ENCODE results near the gene EVA1C.

EVA1C gene

GRCh38 chr21:32377506-32377905 is 35.0 kb upstream of the EVA1C start:
- H3K27me3 ChIP-seq (ENCODE audit: control insufficient read depth, insufficient read depth, low read length) = no peaks in the 10 kb centered on the region
- no peak overlapping the region for H3K4me3 ChIP-seq (ENCODE audit: low read depth, low read length)
- no peak overlapping the region for H3K27ac ChIP-seq (ENCODE audit: low read depth, low read length)
- H3K9me3 ChIP-seq (ENCODE audit: control insufficient read depth, insufficient read depth, low read depth, low read length) = no peaks in the 10 kb centered on the region
- no peak overlapping the region for H3K9ac ChIP-seq (ENCODE audit: low read length)
- H3K4me1 ChIP-seq (ENCODE audit: control insufficient read depth, insufficient read depth, low read length) = no peaks in the 10 kb centered on the region
- H3K36me3 ChIP-seq (ENCODE audit: control insufficient read depth, insufficient read depth, low read length) = peaks cover 97% of the 10 kb centered on the region

- no peak overlapping the region for H3K27ac ChIP-seq (ENCODE audit: low read depth, low read length)
- H3K36me3 ChIP-seq (ENCODE audit: control insufficient read depth, insufficient read depth, low read length) = peaks cover 97% of the 10 kb centered on the region
- no peaks in the 10 kb centered on the region for H3K4me1 ChIP-seq (ENCODE audit: control insufficient read depth, insufficient read depth, low read length)
- no peak overlapping the region for H3K4me3 ChIP-seq (ENCODE audit: low read depth, low read length)
- H3K27me3 ChIP-seq (ENCODE audit: control insufficient read depth, insufficient read depth, low read length) = no peaks in the 10 kb centered on the region
- H3K9ac ChIP-seq (ENCODE audit: low read length) = no peak overlapping the region
- H3K9me3 ChIP-seq (ENCODE audit: control insufficient read depth, insufficient read depth, low read depth, low read length) = no peaks in the 10 kb centered on the region
Measured at GRCh38 chr21:32377991-32378390, 34.5 kb upstream of the EVA1C start.

- Histone ChIP-seq H3K36me3 (ENCODE audit: control insufficient read depth, insufficient read depth, low read length) (peaks cover 97% of the 10 kb centered on the region), H3K9ac (ENCODE audit: low read length) (no peak overlapping the region), H3K4me3 (ENCODE audit: low read depth, low read length) (no peak overlapping the region), H3K27me3 (ENCODE audit: control insufficient read depth, insufficient read depth, low read length) (no peaks in the 10 kb centered on the region), H3K27ac (ENCODE audit: low read depth, low read length) (no peak overlapping the region), H3K4me1 (ENCODE audit: control insufficient read depth, insufficient read depth, low read length) (no peaks in the 10 kb centered on the region), H3K9me3 (ENCODE audit: control insufficient read depth, insufficient read depth, low read depth, low read length) (no peaks in the 10 kb centered on the region)
Measured at GRCh38 chr21:32378956-32379355, 33.5 kb upstream of the EVA1C start.

- H3K4me1 ChIP-seq (ENCODE audit: control insufficient read depth, insufficient read depth, low read length) = no peaks in the 10 kb centered on the region
- H3K27ac ChIP-seq (ENCODE audit: low read depth, low read length) = no peak overlapping the region
- no peaks in the 10 kb centered on the region for H3K27me3 ChIP-seq (ENCODE audit: control insufficient read depth, insufficient read depth, low read length)
- no peaks in the 10 kb centered on the region for H3K9me3 ChIP-seq (ENCODE audit: control insufficient read depth, insufficient read depth, low read depth, low read length)
- no peak overlapping the region for H3K4me3 ChIP-seq (ENCODE audit: low read depth, low read length)
- peaks cover 95% of the 10 kb centered on the region for H3K36me3 ChIP-seq (ENCODE audit: control insufficient read depth, insufficient read depth, low read length)
- no peak overlapping the region for H3K9ac ChIP-seq (ENCODE audit: low read length)
Measured at GRCh38 chr21:32380940-32381339, 31.6 kb upstream of the EVA1C start.

GRCh38 chr21:32381571-32381970 is 30.9 kb upstream of the EVA1C start:
- H3K36me3 ChIP-seq (ENCODE audit: control insufficient read depth, insufficient read depth, low read length) = peaks cover 92% of the 10 kb centered on the region
- no peaks in the 10 kb centered on the region for H3K4me1 ChIP-seq (ENCODE audit: control insufficient read depth, insufficient read depth, low read length)

GRCh38 chr21:32382108-32382644 is 30.3 kb upstream of the EVA1C start:
- peaks cover 86% of the 10 kb centered on the region for H3K36me3 ChIP-seq (ENCODE audit: control insufficient read depth, insufficient read depth, low read length)
- no peak overlapping the region for H3K9ac ChIP-seq (ENCODE audit: low read length)

More at GRCh38 chr21:32381571-32381970, 30.9 kb upstream of the EVA1C start:
- no peaks in the 10 kb centered on the region for H3K27me3 ChIP-seq (ENCODE audit: control insufficient read depth, insufficient read depth, low read length)
- no peak overlapping the region for H3K4me3 ChIP-seq (ENCODE audit: low read depth, low read length)
- no peak overlapping the region for H3K27ac ChIP-seq (ENCODE audit: low read depth, low read length)
- no peak overlapping the region for H3K9ac ChIP-seq (ENCODE audit: low read length)
- no peaks in the 10 kb centered on the region for H3K9me3 ChIP-seq (ENCODE audit: control insufficient read depth, insufficient read depth, low read depth, low read length)

GRCh38 chr21:32383812-32384211 is 28.7 kb upstream of the EVA1C start:
- H3K9ac ChIP-seq (ENCODE audit: low read length) = no peak overlapping the region
- H3K4me1 ChIP-seq (ENCODE audit: control insufficient read depth, insufficient read depth, low read length) = 0 out of 2 replicates have a peak, but pooled peaks cover 4% of the 10 kb centered on the region
- peaks cover 74% of the 10 kb centered on the region for H3K36me3 ChIP-seq (ENCODE audit: control insufficient read depth, insufficient read depth, low read length)
- H3K9me3 ChIP-seq (ENCODE audit: control insufficient read depth, insufficient read depth, low read depth, low read length) = no peaks in the 10 kb centered on the region
- H3K4me3 ChIP-seq (ENCODE audit: low read depth, low read length) = no peak overlapping the region
- H3K27ac ChIP-seq (ENCODE audit: low read depth, low read length) = no peak overlapping the region
- no peaks in the 10 kb centered on the region for H3K27me3 ChIP-seq (ENCODE audit: control insufficient read depth, insufficient read depth, low read length)

More at GRCh38 chr21:32382108-32382644, 30.3 kb upstream of the EVA1C start:
- H3K27ac ChIP-seq (ENCODE audit: low read depth, low read length) = no peak overlapping the region
- H3K4me1 ChIP-seq (ENCODE audit: control insufficient read depth, insufficient read depth, low read length) = no peaks in the 10 kb centered on the region
- H3K27me3 ChIP-seq (ENCODE audit: control insufficient read depth, insufficient read depth, low read length) = no peaks in the 10 kb centered on the region
- no peaks in the 10 kb centered on the region for H3K9me3 ChIP-seq (ENCODE audit: control insufficient read depth, insufficient read depth, low read depth, low read length)
- H3K4me3 ChIP-seq (ENCODE audit: low read depth, low read length) = no peak overlapping the region

- H3K9ac ChIP-seq (ENCODE audit: low read length) = no peak overlapping the region
- peaks cover 14% of the 10 kb centered on the region for H3K4me1 ChIP-seq (ENCODE audit: control insufficient read depth, insufficient read depth, low read length)
- no peaks in the 10 kb centered on the region for H3K27me3 ChIP-seq (ENCODE audit: control insufficient read depth, insufficient read depth, low read length)
- H3K27ac ChIP-seq (ENCODE audit: low read depth, low read length) = no peak overlapping the region
- H3K36me3 ChIP-seq (ENCODE audit: control insufficient read depth, insufficient read depth, low read length) = peaks cover 62% of the 10 kb centered on the region
- no peak overlapping the region for H3K4me3 ChIP-seq (ENCODE audit: low read depth, low read length)
- no peaks in the 10 kb centered on the region for H3K9me3 ChIP-seq (ENCODE audit: control insufficient read depth, insufficient read depth, low read depth, low read length)
Measured at GRCh38 chr21:32386195-32386870, 26.2 kb upstream of the EVA1C start.

GRCh38 chr21:32387151-32387550 is 25.4 kb upstream of the EVA1C start:
- H3K4me1 ChIP-seq (ENCODE audit: control insufficient read depth, insufficient read depth, low read length) = peaks cover 14% of the 10 kb centered on the region
- no peaks in the 10 kb centered on the region for H3K27me3 ChIP-seq (ENCODE audit: control insufficient read depth, insufficient read depth, low read length)
- peaks cover 54% of the 10 kb centered on the region for H3K36me3 ChIP-seq (ENCODE audit: control insufficient read depth, insufficient read depth, low read length)
- no peak overlapping the region for H3K4me3 ChIP-seq (ENCODE audit: low read depth, low read length)
- no peaks in the 10 kb centered on the region for H3K9me3 ChIP-seq (ENCODE audit: control insufficient read depth, insufficient read depth, low read depth, low read length)
- H3K9ac ChIP-seq (ENCODE audit: low read length) = no peak overlapping the region
- no peak overlapping the region for H3K27ac ChIP-seq (ENCODE audit: low read depth, low read length)

- H3K27ac ChIP-seq (ENCODE audit: low read depth, low read length) = no peak overlapping the region
- H3K4me3 ChIP-seq (ENCODE audit: low read depth, low read length) = no peak overlapping the region
- H3K4me1 ChIP-seq (ENCODE audit: control insufficient read depth, insufficient read depth, low read length) = peaks cover 14% of the 10 kb centered on the region
- no peak overlapping the region for H3K9ac ChIP-seq (ENCODE audit: low read length)
- H3K36me3 ChIP-seq (ENCODE audit: control insufficient read depth, insufficient read depth, low read length) = peaks cover 42% of the 10 kb centered on the region
- H3K9me3 ChIP-seq (ENCODE audit: control insufficient read depth, insufficient read depth, low read depth, low read length) = 0 out of 2 replicates have a peak, but pooled peaks cover 3% of the 10 kb centered on the region
- no peaks in the 10 kb centered on the region for H3K27me3 ChIP-seq (ENCODE audit: control insufficient read depth, insufficient read depth, low read length)
Measured at GRCh38 chr21:32388306-32388705, 24.2 kb upstream of the EVA1C start.

GRCh38 chr21:32389337-32390015 is 23.0 kb upstream of the EVA1C start:
- Histone ChIP-seq H3K9me3 (ENCODE audit: control insufficient read depth, insufficient read depth, low read depth, low read length) (peaks cover 7% of the 10 kb centered on the region; the same call in 1 of the 2 replicates), H3K4me1 (ENCODE audit: control insufficient read depth, insufficient read depth, low read length) (peaks cover 14% of the 10 kb centered on the region), H3K27me3 (ENCODE audit: control insufficient read depth, insufficient read depth, low read length) (no peaks in the 10 kb centered on the region), H3K4me3 (ENCODE audit: low read depth, low read length) (no peak overlapping the region), H3K36me3 (ENCODE audit: control insufficient read depth, insufficient read depth, low read length) (peaks cover 31% of the 10 kb centered on the region), H3K27ac (ENCODE audit: low read depth, low read length) (no peak overlapping the region), H3K9ac (ENCODE audit: low read length) (no peak overlapping the region)

All from HUES6 (cell line).